Measurements from ENCODE around the gene USP5.
"Not testable (repeated sequence)": the region's sequence is repeated elsewhere in the genome, so short reads cannot be mapped to it uniquely, and the experiment has no call there.

USP5 gene

DNA sequence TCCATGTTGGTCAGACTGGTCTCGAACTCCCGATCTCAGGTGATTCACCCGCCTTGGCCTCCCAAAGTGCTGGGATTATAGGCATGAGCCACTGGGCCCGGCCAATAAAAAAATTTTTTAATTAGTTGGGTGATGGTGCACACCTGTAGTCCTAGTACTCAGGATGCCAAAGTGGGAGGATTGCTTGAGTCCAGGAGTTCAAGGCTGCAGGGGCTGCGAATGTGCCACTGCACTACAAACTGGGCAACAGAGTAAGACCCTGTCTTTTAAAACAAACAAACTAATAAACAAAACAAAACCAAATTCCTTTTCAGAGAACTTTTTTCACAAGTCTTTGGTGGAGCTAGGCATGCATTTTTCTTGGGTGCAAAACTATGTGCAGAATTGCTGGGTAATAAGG lies 31.3 kb downstream of the USP5 start:
- TF ChIP-seq FOXP2 (optimal IDR thresholded peaks at IDR 0.05; ENCODE audit: control extremely low read depth, extremely low read length, insufficient read depth) (no peak), EZH2 (IDR thresholded peaks at IDR 0.05) (no peak), POLR2AphosphoS5 (IDR thresholded peaks at IDR 0.05; ENCODE audit: borderline replicate concordance, low read depth, low read length) (no peak)
- DNase-seq (ENCODE audit: low read depth, low spot score), result no peak
- Histone ChIP-seq H3K4me3 (no peak overlapping the region), H3K36me3 (ENCODE audit: insufficient read depth, low read length) (no peaks in the 10 kb centered on the region), H3K9me3 (ENCODE audit: low read depth, low read length) (no peaks in the 10 kb centered on the region), H3K27ac (no peak overlapping the region), H3K9ac (ENCODE audit: insufficient read length) (no peak overlapping the region)

DNA sequence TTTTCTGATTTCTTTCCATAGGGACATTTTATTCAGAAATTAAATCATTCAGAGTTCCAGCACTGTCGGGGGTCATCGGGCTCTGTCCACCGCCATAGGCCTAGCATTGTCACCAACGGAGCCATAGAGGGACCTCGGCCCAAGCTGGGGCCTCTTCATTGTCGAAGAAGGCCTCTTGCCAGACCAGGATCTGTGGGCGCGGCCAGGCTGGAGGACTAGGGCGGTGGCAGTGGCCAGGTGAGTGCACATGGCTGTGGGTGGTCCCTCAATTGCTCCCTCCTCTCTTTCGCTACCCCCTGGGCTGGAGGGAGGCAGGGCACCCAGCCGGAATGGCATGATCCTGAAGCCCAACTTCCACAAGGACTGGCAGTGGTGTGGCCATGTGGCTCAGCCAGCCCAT lies 31.7 kb downstream of the USP5 start:
- no peak overlapping the region for H3K9ac ChIP-seq (ENCODE audit: insufficient read length)
- no peaks in the 10 kb centered on the region for H3K36me3 ChIP-seq (ENCODE audit: insufficient read depth, low read length)
- no peak overlapping the region for H3K27ac ChIP-seq
- DNase-seq (ENCODE audit: low read depth, low spot score), result no peak
- TF ChIP-seq EZH2 (IDR thresholded peaks at IDR 0.05), result no peak
- TF ChIP-seq FOXP2 (optimal IDR thresholded peaks at IDR 0.05; ENCODE audit: control extremely low read depth, extremely low read length, insufficient read depth), result no peak
- no peak for TF ChIP-seq POLR2AphosphoS5 (IDR thresholded peaks at IDR 0.05; ENCODE audit: borderline replicate concordance, low read depth, low read length)
- H3K4me3 ChIP-seq, result no peak overlapping the region
- H3K9me3 ChIP-seq (ENCODE audit: low read depth, low read length), result no peaks in the 10 kb centered on the region

DNA sequence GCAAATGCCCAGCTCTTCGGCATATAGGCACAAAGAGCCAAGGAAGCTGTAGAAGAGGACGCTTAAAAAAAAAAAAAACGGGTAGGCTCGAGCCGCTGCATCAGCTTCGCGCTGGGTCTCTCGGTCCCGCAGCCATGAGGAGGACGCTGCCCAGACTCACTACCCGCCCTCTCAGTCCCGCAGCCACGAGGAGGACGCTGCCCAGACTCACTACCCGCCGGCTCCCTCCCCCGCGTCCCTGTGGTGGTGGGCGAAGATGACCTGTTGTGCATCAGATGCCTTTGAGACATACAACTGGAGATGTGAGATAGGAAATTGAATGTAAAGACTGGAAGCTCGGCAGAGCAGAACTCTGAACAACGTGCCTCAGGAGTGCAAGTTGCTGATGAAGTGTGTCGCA lies 32.6 kb downstream of the USP5 start:
- TF ChIP-seq POLR2AphosphoS5 (IDR thresholded peaks at IDR 0.05; ENCODE audit: borderline replicate concordance, low read depth, low read length) (no peak), FOXP2 (optimal IDR thresholded peaks at IDR 0.05; ENCODE audit: control extremely low read depth, extremely low read length, insufficient read depth) (no peak), EZH2 (IDR thresholded peaks at IDR 0.05) (no peak)
- Histone ChIP-seq H3K27ac (no peak overlapping the region), H3K9ac (ENCODE audit: insufficient read length) (no peak overlapping the region), H3K9me3 (ENCODE audit: low read depth, low read length) (no peaks in the 10 kb centered on the region), H3K4me3 (no peak overlapping the region), H3K36me3 (ENCODE audit: insufficient read depth, low read length) (no peaks in the 10 kb centered on the region)
- no peak for DNase-seq (ENCODE audit: low read depth, low spot score)

DNA sequence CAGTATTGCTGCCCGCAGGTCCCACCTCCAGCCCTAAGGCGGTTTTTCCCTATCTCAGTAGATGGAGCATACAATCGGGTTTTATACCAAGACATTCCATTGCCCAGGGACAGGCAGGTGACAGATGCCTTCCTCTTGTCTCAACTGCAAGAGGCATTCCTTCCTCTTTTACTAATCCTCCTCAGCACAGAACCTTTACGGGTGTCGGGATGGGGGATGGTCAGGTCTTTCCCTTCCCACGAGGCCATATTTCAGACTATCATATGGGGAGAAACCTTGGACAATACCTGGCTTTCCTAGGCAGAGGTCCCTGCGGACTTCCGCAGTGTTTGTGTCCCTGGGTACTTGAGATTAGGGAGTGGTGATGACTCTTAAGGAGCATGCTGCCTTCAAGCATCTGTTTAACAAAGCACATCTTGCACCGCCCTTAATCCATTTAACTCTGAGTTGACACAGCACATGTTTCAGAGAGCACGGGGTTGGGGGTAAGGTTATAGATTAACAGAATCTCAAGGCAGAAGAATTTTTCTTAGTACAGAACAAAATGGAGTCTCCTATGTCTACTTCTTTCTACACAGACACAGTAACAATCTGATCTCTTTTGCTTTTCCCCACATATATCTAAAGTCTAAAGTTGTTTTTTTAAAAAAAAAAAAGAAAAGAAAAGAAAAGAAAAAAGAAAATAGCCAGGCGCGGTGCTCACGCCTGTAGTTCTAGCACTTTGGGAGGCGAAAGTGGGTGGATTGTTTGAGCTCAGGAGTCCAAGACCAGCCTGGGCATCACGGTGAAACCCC lies 34.5 kb downstream of the USP5 start:
- H3K9ac ChIP-seq (ENCODE audit: insufficient read length); H3K4me3 ChIP-seq: not testable (repeated sequence)

DNA sequence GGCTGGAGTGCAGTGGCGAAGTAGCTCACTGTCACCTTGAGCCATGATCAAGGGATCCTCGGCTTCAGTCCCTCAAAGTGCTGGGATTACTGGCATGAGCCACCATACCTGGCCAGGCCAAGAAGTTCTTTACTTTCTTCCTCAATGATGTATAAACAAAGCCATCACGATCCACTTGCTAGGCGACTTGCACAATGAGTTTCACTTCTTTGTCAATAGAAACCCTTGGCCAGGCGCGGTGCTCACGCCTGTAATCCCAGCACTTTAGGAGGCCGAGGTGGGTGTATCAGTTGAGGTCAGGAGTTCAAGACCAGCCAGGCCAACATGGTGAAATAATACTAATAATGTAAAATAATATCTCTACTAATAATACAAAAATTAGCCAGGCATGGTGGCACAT lies 35.5 kb downstream of the USP5 start:
- peak overlapping the region; percentile 65 for H3K27ac ChIP-seq
- H3K4me3 ChIP-seq, result no peak overlapping the region
- TF ChIP-seq POLR2AphosphoS5 (IDR thresholded peaks at IDR 0.05; ENCODE audit: borderline replicate concordance, low read depth, low read length) (no peak), FOXP2 (optimal IDR thresholded peaks at IDR 0.05; ENCODE audit: control extremely low read depth, extremely low read length, insufficient read depth) (no peak), EZH2 (IDR thresholded peaks at IDR 0.05) (no peak)
- H3K9me3 ChIP-seq (ENCODE audit: low read depth, low read length), result no peaks in the 10 kb centered on the region
- H3K36me3 ChIP-seq (ENCODE audit: insufficient read depth, low read length), result no peaks in the 10 kb centered on the region; the same call in 1 of the 2 replicates
- peak overlapping the region; percentile 7 for H3K9ac ChIP-seq (ENCODE audit: insufficient read length)
- DNase-seq (ENCODE audit: low read depth, low spot score), result no peak

More for the DNA sequence above, 34.5 kb downstream of the USP5 start:
- not testable (repeated sequence) for H3K9me3 ChIP-seq (ENCODE audit: low read depth, low read length); H3K36me3 ChIP-seq (ENCODE audit: insufficient read depth, low read length); DNase-seq (ENCODE audit: low read depth, low spot score)
- H3K27ac ChIP-seq, result peak overlapping the region; percentile 65; the same call in 1 of the 2 replicates

DNA sequence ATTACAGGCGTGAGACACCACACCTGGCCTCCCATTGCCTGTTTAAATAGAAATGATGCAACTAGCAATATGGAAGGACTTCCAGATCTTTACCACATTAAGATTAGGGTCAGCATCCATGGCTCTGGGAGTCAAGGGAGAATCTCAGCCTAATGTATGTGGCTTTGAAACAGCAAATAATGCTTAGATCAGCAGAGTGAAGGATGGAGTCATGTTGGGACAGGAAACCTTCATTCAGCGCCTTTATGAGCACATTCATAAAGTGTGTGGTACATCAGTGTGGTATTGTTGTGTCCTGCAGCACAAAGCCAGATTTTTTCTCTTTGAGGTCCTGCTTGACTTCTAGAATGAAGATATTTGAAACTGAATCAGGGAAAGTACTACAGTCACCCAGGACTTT lies 36.4 kb downstream of the USP5 start:
- H3K27ac ChIP-seq, result peak overlapping the region; percentile 57; the same call in 1 of the 2 replicates
- H3K9ac ChIP-seq (ENCODE audit: insufficient read length), result no peak overlapping the region
- no peaks in the 10 kb centered on the region; the same call in 1 of the 2 replicates for H3K36me3 ChIP-seq (ENCODE audit: insufficient read depth, low read length)
- H3K4me3 ChIP-seq, result no peak overlapping the region
- DNase-seq (ENCODE audit: low read depth, low spot score), result no peak
- no peak for TF ChIP-seq EZH2 (IDR thresholded peaks at IDR 0.05)
- no peak for TF ChIP-seq POLR2AphosphoS5 (IDR thresholded peaks at IDR 0.05; ENCODE audit: borderline replicate concordance, low read depth, low read length)
- TF ChIP-seq FOXP2 (optimal IDR thresholded peaks at IDR 0.05; ENCODE audit: control extremely low read depth, extremely low read length, insufficient read depth), result no peak
- H3K9me3 ChIP-seq (ENCODE audit: low read depth, low read length), result no peaks in the 10 kb centered on the region

DNA sequence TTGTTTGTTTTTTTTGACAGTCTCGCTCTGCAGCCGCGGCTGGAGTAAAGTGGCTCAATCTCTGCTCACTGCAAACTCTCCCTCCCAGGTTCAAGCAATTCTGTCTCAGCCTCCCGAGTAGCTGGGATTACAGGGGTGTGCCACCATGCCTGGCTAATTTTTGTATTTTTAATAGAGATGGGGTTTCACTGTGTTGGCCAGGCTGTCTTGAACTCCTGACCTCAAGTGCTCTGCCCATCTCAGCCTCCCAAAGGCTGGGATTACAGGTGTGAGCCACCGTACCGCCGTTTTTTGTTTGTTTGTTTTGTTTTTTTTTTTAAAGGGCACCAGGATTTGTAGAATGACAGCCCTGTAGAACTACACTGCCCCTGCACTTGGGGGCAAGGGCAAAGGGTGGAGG lies 36.8 kb downstream of the USP5 start:
- not testable (repeated sequence) for H3K36me3 ChIP-seq (ENCODE audit: insufficient read depth, low read length); H3K9ac ChIP-seq (ENCODE audit: insufficient read length); H3K9me3 ChIP-seq (ENCODE audit: low read depth, low read length); DNase-seq (ENCODE audit: low read depth, low spot score); H3K4me3 ChIP-seq
- H3K27ac ChIP-seq, result peak overlapping the region; percentile 57; the same call in 1 of the 2 replicates

DNA sequence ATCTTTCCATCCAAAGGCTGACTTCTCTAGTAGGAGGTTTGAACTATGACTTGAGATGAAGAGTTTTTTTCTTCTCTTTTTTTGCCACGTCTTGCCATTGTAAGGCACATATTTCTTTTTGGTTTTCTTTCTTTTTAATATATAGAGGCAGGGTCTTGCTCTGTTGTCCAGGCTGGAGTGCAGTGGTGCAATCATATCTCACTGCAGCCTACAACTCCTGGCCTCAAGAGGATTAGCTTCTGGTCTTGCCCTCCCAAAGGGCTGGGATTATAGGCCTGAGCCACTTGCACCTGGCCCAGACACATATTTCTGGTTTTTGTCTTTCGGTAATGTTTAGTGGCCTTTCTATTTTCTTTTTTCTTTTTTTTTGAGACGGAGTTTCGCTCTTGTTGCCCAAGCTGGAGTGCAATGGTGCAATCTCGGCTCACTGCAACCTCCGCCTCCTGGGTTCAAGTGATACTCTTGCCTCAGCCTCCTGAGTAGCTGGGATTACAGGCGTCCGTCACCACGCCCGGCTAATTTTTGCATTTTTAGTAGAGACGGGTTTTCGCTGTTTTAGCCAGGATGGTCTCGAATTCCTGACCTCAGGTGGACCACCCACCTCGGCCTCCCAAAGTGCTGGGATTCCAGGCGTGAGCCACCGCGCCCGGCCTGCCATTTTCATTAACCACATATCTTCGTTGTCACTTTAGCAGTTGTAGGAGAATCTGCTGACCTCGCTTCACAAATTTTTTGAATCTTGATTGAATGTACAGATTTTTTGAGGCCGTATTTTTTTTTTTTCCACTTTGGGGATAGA lies 38.0 kb downstream of the USP5 start:
- H3K36me3 ChIP-seq (ENCODE audit: insufficient read depth, low read length); H3K9me3 ChIP-seq (ENCODE audit: low read depth, low read length); DNase-seq (ENCODE audit: low read depth, low spot score): not testable (repeated sequence)
- Histone ChIP-seq H3K9ac (ENCODE audit: insufficient read length) (peak overlapping the region; percentile 94), H3K27ac (peak overlapping the region; percentile 99), H3K4me3 (peak overlapping the region; percentile 77; the same call in 1 of the 2 replicates)

Data from SK-N-MC (cell line).